SK-N-SH (cell line): Measurements from ENCODE around the gene P2RY11.

Source experiments
- NFIC ChIP-seq: IDR thresholded peaks from 2 replicates; pipeline ENCODE4 v1.4.0; 2012; ENCODE audit warnings: borderline replicate concordance
- POLR2AphosphoS5 ChIP-seq: IDR thresholded peaks from 2 replicates; pipeline ENCODE4 v1.6.1; 2012; ENCODE audit warnings: low read depth, low read length
- TF ChIP-seq, protein P1 (sequence below): fragments of 200-600 bp; sonication (generic); IDR thresholded peaks from 2 replicates; pipeline ENCODE4 v1.6.1; 2017; ENCODE audit warnings: antibody characterized with exemption, mild to moderate bottlenecking, moderate library complexity

DNA sequence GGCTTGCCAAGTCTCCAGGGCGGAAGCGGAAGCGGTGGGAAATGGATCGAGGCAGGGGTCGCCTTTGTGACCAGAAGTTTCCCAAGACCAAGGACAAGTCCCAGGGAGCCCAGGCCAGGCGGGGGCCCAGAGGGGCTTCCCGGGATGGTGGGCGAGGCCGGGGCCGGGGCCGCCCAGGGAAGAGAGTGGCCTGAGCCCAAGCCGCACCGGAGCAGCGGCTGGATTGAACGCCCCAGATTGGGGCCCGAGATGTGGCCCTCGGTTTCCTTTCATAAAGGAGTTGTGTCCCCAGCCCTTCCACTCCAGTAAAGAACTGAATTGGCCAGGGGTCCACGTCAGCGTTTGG lies 548 bp upstream of the P2RY11 start:
- TF ChIP-seq POLR2AphosphoS5 = no peak
- TF ChIP-seq, protein P1, sequence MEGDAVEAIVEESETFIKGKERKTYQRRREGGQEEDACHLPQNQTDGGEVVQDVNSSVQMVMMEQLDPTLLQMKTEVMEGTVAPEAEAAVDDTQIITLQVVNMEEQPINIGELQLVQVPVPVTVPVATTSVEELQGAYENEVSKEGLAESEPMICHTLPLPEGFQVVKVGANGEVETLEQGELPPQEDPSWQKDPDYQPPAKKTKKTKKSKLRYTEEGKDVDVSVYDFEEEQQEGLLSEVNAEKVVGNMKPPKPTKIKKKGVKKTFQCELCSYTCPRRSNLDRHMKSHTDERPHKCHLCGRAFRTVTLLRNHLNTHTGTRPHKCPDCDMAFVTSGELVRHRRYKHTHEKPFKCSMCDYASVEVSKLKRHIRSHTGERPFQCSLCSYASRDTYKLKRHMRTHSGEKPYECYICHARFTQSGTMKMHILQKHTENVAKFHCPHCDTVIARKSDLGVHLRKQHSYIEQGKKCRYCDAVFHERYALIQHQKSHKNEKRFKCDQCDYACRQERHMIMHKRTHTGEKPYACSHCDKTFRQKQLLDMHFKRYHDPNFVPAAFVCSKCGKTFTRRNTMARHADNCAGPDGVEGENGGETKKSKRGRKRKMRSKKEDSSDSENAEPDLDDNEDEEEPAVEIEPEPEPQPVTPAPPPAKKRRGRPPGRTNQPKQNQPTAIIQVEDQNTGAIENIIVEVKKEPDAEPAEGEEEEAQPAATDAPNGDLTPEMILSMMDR = no peak
- no peak for TF ChIP-seq NFIC
